HEK293T (cell line): ENCODE data around the gene PRKCB.

Experiments
- ARNT ChIP-seq: fragments of 450-650 bp; IDR thresholded peaks from 2 replicates; pipeline ENCODE4 v1.6.1; 2017; ENCODE audit warnings: mild to moderate bottlenecking
- ELF4 ChIP-seq: fragments of 450-650 bp; IDR thresholded peaks from 2 replicates; pipeline ENCODE4 v1.6.1; 2017; ENCODE audit warnings: antibody characterized with exemption
- FOXA1 ChIP-seq: fragments of 450-650 bp; IDR thresholded peaks from 2 replicates; pipeline ENCODE4 v1.6.1; 2016; ENCODE audit warnings: mild to moderate bottlenecking
- FOXM1 ChIP-seq: fragments of 450-650 bp; IDR thresholded peaks from 2 replicates; pipeline ENCODE4 v1.6.1; 2017; ENCODE audit warnings: mild to moderate bottlenecking, borderline replicate concordance
- L3MBTL2 ChIP-seq: fragments of 450-650 bp; conservative IDR thresholded peaks from 2 replicates; pipeline ENCODE4 v1.6.1; 2016; ENCODE audit warnings: mild to moderate bottlenecking
- NFRKB ChIP-seq: fragments of 450-650 bp; IDR thresholded peaks from 2 replicates; pipeline ENCODE4 v1.6.1; 2016; ENCODE audit warnings: mild to moderate bottlenecking, moderate library complexity
- PKNOX1 ChIP-seq: fragments of 450-650 bp; IDR thresholded peaks from 2 replicates; pipeline ENCODE4 v1.6.1; 2016
- SP1 ChIP-seq: fragments of 450-650 bp; IDR thresholded peaks from 2 replicates; pipeline ENCODE4 v1.6.1; 2017
- SUZ12 ChIP-seq: fragments of 450-650 bp; IDR thresholded peaks from 2 replicates; pipeline ENCODE4 v1.6.1; 2016; ENCODE audit warnings: mild to moderate bottlenecking
- TARDBP ChIP-seq: fragments of 450-650 bp; IDR thresholded peaks from 2 replicates; pipeline ENCODE4 v1.6.1; 2016
- ZNF384 ChIP-seq: fragments of 450-650 bp; IDR thresholded peaks from 2 replicates; pipeline ENCODE4 v1.6.1; 2016

DNA sequence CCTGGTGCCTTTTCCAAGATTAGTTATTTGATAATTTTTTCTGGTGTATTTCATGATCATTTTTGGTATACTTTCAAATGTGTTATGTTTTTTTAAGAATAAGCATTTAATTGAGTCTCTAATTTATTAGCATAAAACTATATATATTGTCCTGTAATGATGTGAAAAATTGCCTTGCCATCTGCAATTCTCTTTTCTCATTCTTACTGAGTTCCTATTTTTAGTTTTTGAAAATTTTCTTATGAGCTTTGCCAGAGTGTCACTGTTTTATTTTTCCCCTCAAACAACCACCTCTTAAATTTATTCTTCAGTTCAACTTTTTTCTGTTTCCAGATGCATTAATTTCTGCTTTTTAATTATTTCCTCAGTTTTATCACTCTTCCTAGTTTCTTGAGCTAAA is 59.3 kb downstream of the PRKCB start:
- TF ChIP-seq ELF4 (no peak), SUZ12 (no peak), SP1 (no peak), PKNOX1 (no peak), FOXM1 (no peak), ZNF384 (no peak), TARDBP (no peak), L3MBTL2 (no peak), FOXA1 (no peak), ARNT (no peak), NFRKB (no peak)
